GM10847 (cell line): Measurements from ENCODE around the gene ZNF592.

Experiments used
- POLR2A ChIP-seq: IDR thresholded peaks from 2 replicates; pipeline ENCODE4 v1.6.1; 2011; ENCODE audit not compliant: insufficient read length; ENCODE audit errors: extremely low read depth

Gene ZNF592

GRCh38 chr15:84765675-84766074 is 17.3 kb downstream of the ZNF592 start:
- no peak for TF ChIP-seq POLR2A

DNA sequence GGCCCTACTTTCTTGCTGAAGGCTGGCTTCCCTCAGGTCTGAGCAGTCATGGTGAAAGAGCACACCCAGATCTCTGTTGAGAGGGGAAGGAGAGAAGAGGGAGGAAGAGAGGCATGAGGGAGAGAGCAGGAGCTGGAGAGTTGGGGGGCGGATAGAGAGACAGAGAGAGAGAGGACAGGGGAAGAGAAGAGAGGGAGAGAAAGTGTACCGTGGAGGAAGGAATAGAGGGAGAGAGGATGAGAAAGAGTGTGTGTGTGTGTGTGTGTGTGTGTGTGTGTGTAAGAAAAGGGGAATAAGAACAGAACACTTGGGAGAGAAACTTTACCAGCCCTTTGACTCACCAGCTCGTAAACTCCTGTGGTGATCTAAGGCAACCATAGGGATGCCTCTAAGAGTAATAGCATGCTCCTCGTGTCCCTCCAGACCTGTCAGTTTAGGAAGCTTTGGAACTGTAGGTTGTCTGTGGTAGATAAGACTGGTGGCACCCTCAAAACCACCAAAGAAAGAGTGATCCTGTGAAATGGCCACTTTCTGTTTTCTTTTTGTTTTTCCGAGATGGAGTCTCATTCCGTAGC is 18.2 kb downstream of the ZNF592 start:
- TF ChIP-seq POLR2A: no peak

- TF ChIP-seq POLR2A: no peak
Observed at GRCh38 chr15:84772031-84772430, 23.6 kb downstream of the ZNF592 start.

- no peak for TF ChIP-seq POLR2A
Observed at GRCh38 chr15:84772467-84772866, 24.1 kb downstream of the ZNF592 start.

- TF ChIP-seq POLR2A: no peak
Observed at GRCh38 chr15:84773716-84774115, 25.3 kb downstream of the ZNF592 start.

- no peak for TF ChIP-seq POLR2A
Observed at GRCh38 chr15:84775867-84776449, 27.6 kb downstream of the ZNF592 start.

DNA sequence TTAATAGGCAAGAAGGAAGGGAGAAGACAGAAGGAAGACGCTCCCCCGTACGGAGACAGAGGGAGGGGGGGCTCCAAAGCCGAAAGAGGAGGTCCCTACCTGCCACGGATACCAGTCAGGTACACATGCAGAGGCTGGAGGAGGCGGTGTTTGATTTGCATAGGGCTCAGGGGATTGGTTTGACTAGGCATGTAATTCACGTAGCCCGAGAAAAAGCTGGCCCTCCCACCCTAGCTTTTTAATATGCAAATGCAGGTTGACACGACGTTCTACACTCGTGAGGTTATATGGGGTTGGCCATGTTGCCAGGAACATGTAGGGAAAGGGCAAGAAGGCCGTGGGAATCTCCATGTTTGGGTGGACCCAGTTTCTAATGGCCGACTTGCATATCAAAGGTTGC is 29.8 kb downstream of the ZNF592 start:
- TF ChIP-seq POLR2A: no peak

- TF ChIP-seq POLR2A: no peak
Observed at GRCh38 chr15:84780492-84780891, 32.1 kb downstream of the ZNF592 start.

GRCh38 chr15:84781495-84781894 is 33.1 kb downstream of the ZNF592 start:
- no peak for TF ChIP-seq POLR2A

DNA sequence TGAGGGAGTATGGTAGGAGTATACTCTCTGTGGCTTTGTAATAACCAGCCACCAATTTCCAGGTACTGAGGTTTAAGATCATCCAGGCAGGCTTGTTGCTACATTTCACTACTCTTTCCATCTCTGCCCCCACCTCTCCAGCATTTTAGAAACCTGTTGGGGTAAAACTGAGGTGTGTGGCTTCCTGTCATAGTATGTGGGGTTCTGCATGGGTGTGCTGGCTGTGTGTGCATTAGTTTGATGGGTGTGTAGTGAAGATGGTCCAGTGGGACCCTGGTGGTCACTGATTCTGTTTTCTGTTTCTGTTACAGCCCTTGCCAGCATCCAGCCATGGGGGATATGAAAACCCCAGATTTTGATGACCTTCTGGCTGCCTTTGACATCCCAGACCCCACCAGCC is 34.0 kb downstream of the ZNF592 start:
- no peak for TF ChIP-seq POLR2A

- no peak for TF ChIP-seq POLR2A
Observed at GRCh38 chr15:84783493-84784251, 35.3 kb downstream of the ZNF592 start.

DNA sequence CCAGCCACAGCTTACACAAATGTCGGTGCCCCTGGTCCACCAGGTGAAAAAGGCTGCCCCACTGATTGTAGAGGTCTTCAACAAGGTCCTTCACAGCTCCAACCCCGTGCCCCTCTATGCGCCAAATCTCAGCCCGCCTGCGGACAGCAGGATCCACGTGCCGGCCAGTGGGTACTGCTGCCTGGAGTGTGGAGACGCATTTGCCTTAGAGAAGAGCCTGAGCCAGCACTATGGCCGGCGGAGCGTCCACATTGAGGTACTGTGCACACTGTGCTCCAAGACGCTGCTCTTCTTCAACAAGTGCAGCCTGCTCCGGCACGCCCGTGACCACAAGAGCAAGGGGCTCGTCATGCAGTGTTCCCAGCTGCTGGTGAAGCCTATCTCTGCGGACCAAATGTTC is 35.9 kb downstream of the ZNF592 start:
- no peak for TF ChIP-seq POLR2A

GRCh38 chr15:84785053-84785452 is 36.7 kb downstream of the ZNF592 start:
- TF ChIP-seq POLR2A: no peak

GRCh38 chr15:84788500-84788899 is 40.1 kb downstream of the ZNF592 start:
- TF ChIP-seq POLR2A: no peak

DNA sequence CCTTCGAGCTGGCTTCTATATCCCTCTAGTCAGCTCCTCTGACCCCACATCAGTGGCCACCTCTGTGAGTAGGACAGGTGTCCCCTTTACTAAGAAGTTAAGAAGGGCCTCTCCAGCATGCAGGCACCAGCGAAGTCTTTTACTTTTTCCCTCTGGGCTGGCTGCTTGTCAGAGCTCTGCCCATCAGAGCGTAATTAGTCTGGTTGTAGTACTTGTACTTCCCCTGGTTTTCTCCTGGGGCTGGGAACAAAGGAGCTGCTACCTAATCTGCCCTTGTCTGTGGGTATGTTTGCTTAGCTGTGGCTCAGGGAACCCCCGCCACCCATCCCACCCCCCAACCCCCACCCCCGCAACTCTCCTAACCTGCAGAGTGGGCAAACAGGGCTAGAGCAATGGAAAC is 41.4 kb downstream of the ZNF592 start:
- no peak for TF ChIP-seq POLR2A

- no peak for TF ChIP-seq POLR2A
Observed at GRCh38 chr15:84790676-84791075, 42.3 kb downstream of the ZNF592 start.

- TF ChIP-seq POLR2A: no peak
Observed at GRCh38 chr15:84791763-84792162, 43.4 kb downstream of the ZNF592 start.

DNA sequence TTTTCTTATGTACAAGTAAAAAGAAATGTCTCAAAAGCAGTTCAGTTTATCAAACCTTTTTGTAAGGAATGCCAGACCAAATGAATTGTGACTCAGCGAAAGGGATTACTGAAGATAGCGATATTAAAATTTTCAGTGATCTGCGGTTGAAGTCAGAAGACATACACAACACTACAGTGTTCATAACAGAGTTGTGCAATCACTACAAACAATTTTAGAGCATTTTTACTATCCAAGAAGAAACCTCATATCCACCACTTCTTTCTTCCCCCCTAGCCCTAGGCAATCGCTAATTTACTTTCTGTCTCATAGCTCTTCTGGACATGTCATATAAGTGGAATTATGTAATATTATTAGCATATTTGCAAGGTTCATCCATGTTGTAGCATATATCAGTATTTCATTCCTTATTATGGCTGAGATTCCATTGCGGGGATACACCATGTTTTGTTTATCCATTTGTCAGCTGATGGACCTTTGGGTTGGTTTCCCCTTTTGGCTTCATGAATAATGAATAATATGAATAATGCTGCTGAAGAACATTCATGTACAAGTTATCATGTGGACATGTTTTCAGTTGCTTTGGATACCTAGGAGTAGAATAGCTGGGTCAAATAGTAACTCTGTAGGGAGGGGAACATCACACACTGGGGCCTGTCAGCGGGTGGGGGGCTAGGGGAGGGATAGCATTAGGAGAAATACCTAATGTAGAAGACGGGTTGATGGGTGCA is 45.2 kb downstream of the ZNF592 start:
- no peak for TF ChIP-seq POLR2A
